ENCODE results near the gene PRKCE.

Gene PRKCE

GRCh38 chr2:46167406-46167805 is 515.9 kb downstream of the PRKCE start:
- H3K9me3 Mint-ChIP-seq = no peaks in the 10 kb centered on the region
- DNase-seq (ENCODE audit: low spot score in 2 of 2) (no peak), ATAC-seq (no peak)
- H3K4me3 Mint-ChIP-seq = no peak overlapping the region
- H3K36me3 Mint-ChIP-seq = peaks cover 19% of the 10 kb centered on the region
- peaks cover 9% of the 10 kb centered on the region for H3K4me1 Mint-ChIP-seq
- no peak overlapping the region for H3K27ac Mint-ChIP-seq

GRCh38 chr2:46167924-46168323 is 516.4 kb downstream of the PRKCE start:
- ATAC-seq = no peak
- peaks cover 5% of the 10 kb centered on the region for H3K4me1 Mint-ChIP-seq
- peaks cover 14% of the 10 kb centered on the region for H3K36me3 Mint-ChIP-seq
- H3K4me3 Mint-ChIP-seq = no peak overlapping the region
- H3K27ac Mint-ChIP-seq = peak overlapping the region; percentile 3
- H3K9me3 Mint-ChIP-seq = no peaks in the 10 kb centered on the region
- DNase-seq (ENCODE audit: low spot score in 2 of 2) = no peak

GRCh38 chr2:46169467-46169866 is 518.0 kb downstream of the PRKCE start:
- no peak overlapping the region for H3K4me3 Mint-ChIP-seq
- no peak for DNase-seq (ENCODE audit: low spot score in 2 of 2)
- no peak for ATAC-seq
- peaks cover 13% of the 10 kb centered on the region for H3K36me3 Mint-ChIP-seq
- no peaks in the 10 kb centered on the region for H3K9me3 Mint-ChIP-seq
- H3K4me1 Mint-ChIP-seq = peaks cover 6% of the 10 kb centered on the region
- no peak overlapping the region for H3K27ac Mint-ChIP-seq

GRCh38 chr2:46170026-46170425 is 518.6 kb downstream of the PRKCE start:
- no peak for DNase-seq (ENCODE audit: low spot score in 2 of 2)
- no peak for ATAC-seq
- Mint-ChIP-seq H3K36me3 (peaks cover 12% of the 10 kb centered on the region), H3K9me3 (no peaks in the 10 kb centered on the region), H3K4me3 (no peak overlapping the region), H3K4me1 (peaks cover 12% of the 10 kb centered on the region), H3K27ac (no peak overlapping the region)

GRCh38 chr2:46170611-46171350 is 519.3 kb downstream of the PRKCE start:
- Mint-ChIP-seq H3K4me1 (peaks cover 12% of the 10 kb centered on the region), H3K36me3 (peaks cover 10% of the 10 kb centered on the region), H3K27ac (no peak overlapping the region), H3K9me3 (no peaks in the 10 kb centered on the region), H3K4me3 (no peak overlapping the region)
- no peak for DNase-seq (ENCODE audit: low spot score in 2 of 2)
- no peak for ATAC-seq

GRCh38 chr2:46171411-46171953 is 520.0 kb downstream of the PRKCE start:
- ATAC-seq (peak; percentile 8), DNase-seq (ENCODE audit: low spot score in 2 of 2) (no peak)
- Mint-ChIP-seq H3K27ac (no peak overlapping the region), H3K4me3 (no peak overlapping the region), H3K36me3 (peaks cover 7% of the 10 kb centered on the region), H3K9me3 (no peaks in the 10 kb centered on the region), H3K4me1 (peaks cover 12% of the 10 kb centered on the region)

- no peak for ATAC-seq
- DNase-seq (ENCODE audit: low spot score in 2 of 2) = no peak
- no peak overlapping the region for H3K4me3 Mint-ChIP-seq
- H3K27ac Mint-ChIP-seq = no peak overlapping the region
- H3K4me1 Mint-ChIP-seq = peaks cover 12% of the 10 kb centered on the region
- no peaks in the 10 kb centered on the region for H3K9me3 Mint-ChIP-seq
- peaks cover 7% of the 10 kb centered on the region for H3K36me3 Mint-ChIP-seq
Measured at GRCh38 chr2:46171996-46172546, 520.6 kb downstream of the PRKCE start.

- Mint-ChIP-seq H3K4me3 (no peak overlapping the region), H3K9me3 (no peaks in the 10 kb centered on the region), H3K36me3 (peaks cover 7% of the 10 kb centered on the region), H3K27ac (no peak overlapping the region), H3K4me1 (peaks cover 18% of the 10 kb centered on the region)
- no peak for ATAC-seq
- DNase-seq (ENCODE audit: low spot score in 2 of 2) = no peak
Measured at GRCh38 chr2:46173030-46173429, 521.6 kb downstream of the PRKCE start.

GRCh38 chr2:46173636-46174250 is 522.3 kb downstream of the PRKCE start:
- Mint-ChIP-seq H3K4me1 (peaks cover 23% of the 10 kb centered on the region), H3K9me3 (no peaks in the 10 kb centered on the region), H3K27ac (no peak overlapping the region), H3K4me3 (no peak overlapping the region), H3K36me3 (peaks cover 9% of the 10 kb centered on the region)
- no peak for DNase-seq (ENCODE audit: low spot score in 2 of 2)
- no peak for ATAC-seq

GRCh38 chr2:46174345-46175170 is 523.1 kb downstream of the PRKCE start:
- H3K27ac Mint-ChIP-seq = peak overlapping the region; percentile 61

GRCh38 chr2:46175419-46175818 is 523.9 kb downstream of the PRKCE start:
- Mint-ChIP-seq H3K27ac (peak overlapping the region; percentile 61), H3K36me3 (peaks cover 22% of the 10 kb centered on the region), H3K4me3 (no peak overlapping the region), H3K9me3 (no peaks in the 10 kb centered on the region), H3K4me1 (peaks cover 37% of the 10 kb centered on the region)
- DNase-seq (ENCODE audit: low spot score in 2 of 2) (no peak), ATAC-seq (no peak)

More at GRCh38 chr2:46174345-46175170, 523.1 kb downstream of the PRKCE start:
- no peak for ATAC-seq
- peaks cover 31% of the 10 kb centered on the region for H3K4me1 Mint-ChIP-seq
- H3K9me3 Mint-ChIP-seq = no peaks in the 10 kb centered on the region
- DNase-seq (ENCODE audit: low spot score in 2 of 2) = no peak
- no peak overlapping the region for H3K4me3 Mint-ChIP-seq
- peaks cover 15% of the 10 kb centered on the region for H3K36me3 Mint-ChIP-seq

GRCh38 chr2:46177461-46178089 is 526.1 kb downstream of the PRKCE start:
- H3K4me1 Mint-ChIP-seq = peaks cover 37% of the 10 kb centered on the region
- H3K36me3 Mint-ChIP-seq = peaks cover 22% of the 10 kb centered on the region
- no peak overlapping the region for H3K4me3 Mint-ChIP-seq
- ATAC-seq (peak; percentile 29), DNase-seq (ENCODE audit: low spot score in 2 of 2) (no peak)
- H3K9me3 Mint-ChIP-seq = no peaks in the 10 kb centered on the region
- no peak overlapping the region for H3K27ac Mint-ChIP-seq

- Mint-ChIP-seq H3K27ac (peak overlapping the region; percentile 73), H3K4me1 (peaks cover 35% of the 10 kb centered on the region), H3K9me3 (no peaks in the 10 kb centered on the region), H3K36me3 (peaks cover 26% of the 10 kb centered on the region), H3K4me3 (no peak overlapping the region)
- DNase-seq (ENCODE audit: low spot score in 2 of 2) = peak; percentile 17 to 62
- peak; percentile 99 for ATAC-seq
Measured at GRCh38 chr2:46179037-46179621, 527.7 kb downstream of the PRKCE start.

- no peaks in the 10 kb centered on the region for H3K9me3 Mint-ChIP-seq
- H3K36me3 Mint-ChIP-seq = peaks cover 31% of the 10 kb centered on the region
- H3K4me1 Mint-ChIP-seq = peaks cover 36% of the 10 kb centered on the region
- no peak for ATAC-seq
- DNase-seq (ENCODE audit: low spot score in 2 of 2) = no peak
- no peak overlapping the region for H3K4me3 Mint-ChIP-seq
- H3K27ac Mint-ChIP-seq = peak overlapping the region; percentile 73
Measured at GRCh38 chr2:46180189-46180588, 528.7 kb downstream of the PRKCE start.
